ENCODE data around the gene DLG3. TPM values are rescaled to one million over a fixed set of nuclear protein-coding genes. Genes with fewer than 3 reads are reported as not detected.

DLG3 gene
- total and polyA plus RNA-seq, 10 of the 15 experiments (the other 5 are each of a cell fraction or from before 2014, with no cell fraction given): 1.3 to 32.2 (median 3.9) TPM

DNA sequence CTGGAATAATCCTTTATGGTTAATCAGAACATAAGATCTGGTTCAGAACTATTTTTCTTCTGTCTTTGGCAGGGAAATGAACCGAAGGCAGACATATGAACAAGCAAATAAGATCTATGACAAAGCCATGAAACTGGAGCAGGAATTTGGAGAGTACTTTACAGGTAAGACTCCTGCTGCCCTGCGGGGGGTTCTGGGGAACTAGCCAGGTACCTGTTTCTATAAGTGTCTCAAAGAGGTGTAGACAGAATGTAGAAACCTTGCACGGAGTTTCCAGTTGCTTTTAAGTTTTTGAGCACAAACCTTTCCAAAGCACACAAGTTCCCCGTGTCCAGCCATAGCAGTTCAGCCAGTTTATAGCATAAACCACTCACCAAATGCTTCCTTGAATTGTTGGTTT lies 56.2 kb downstream of the DLG3 start:
- POLR2A ChIA-PET: no interaction called here
- WGBS (ENCODE audit: insufficient coverage, insufficient replicate concordance, low lambda C conversion rate, missing lambda C conversion rate): 16% methylated on average over 4 of the region's 4 CpGs
- no TSS peak for BruUV-seq (replicated peaks)

More for the DNA sequence above, 56.2 kb downstream of the DLG3 start:
- DNase-seq (ENCODE audit: low read depth, low spot score) (no peak), FAIRE-seq (no peak), ATAC-seq (no peak)
- no peak for TF ChIP-seq KAT2A (conservative IDR thresholded peaks at IDR 0.05; ENCODE audit: control insufficient read depth, low read depth, low read length)
- no peak for TF ChIP-seq MEF2A (IDR thresholded peaks at IDR 0.05; ENCODE audit: insufficient read depth, low read depth, low read length)
- no peak for TF ChIP-seq YY1 (IDR thresholded peaks at IDR 0.05; ENCODE audit: low read depth, low read length)
- TF ChIP-seq, protein P1, sequence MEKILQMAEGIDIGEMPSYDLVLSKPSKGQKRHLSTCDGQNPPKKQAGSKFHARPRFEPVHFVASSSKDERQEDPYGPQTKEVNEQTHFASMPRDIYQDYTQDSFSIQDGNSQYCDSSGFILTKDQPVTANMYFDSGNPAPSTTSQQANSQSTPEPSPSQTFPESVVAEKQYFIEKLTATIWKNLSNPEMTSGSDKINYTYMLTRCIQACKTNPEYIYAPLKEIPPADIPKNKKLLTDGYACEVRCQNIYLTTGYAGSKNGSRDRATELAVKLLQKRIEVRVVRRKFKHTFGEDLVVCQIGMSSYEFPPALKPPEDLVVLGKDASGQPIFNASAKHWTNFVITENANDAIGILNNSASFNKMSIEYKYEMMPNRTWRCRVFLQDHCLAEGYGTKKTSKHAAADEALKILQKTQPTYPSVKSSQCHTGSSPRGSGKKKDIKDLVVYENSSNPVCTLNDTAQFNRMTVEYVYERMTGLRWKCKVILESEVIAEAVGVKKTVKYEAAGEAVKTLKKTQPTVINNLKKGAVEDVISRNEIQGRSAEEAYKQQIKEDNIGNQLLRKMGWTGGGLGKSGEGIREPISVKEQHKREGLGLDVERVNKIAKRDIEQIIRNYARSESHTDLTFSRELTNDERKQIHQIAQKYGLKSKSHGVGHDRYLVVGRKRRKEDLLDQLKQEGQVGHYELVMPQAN (conservative IDR thresholded peaks at IDR 0.05): no peak
- no peak for TF ChIP-seq NRF1 (conservative IDR thresholded peaks at IDR 0.05; ENCODE audit: low read depth, low read length)
- no peak for TF ChIP-seq DPF2 (IDR thresholded peaks at IDR 0.05)
- no peak for TF ChIP-seq JUND (IDR thresholded peaks at IDR 0.05; ENCODE audit: low read depth, low read length)
- no peak for TF ChIP-seq ESRRA (IDR thresholded peaks at IDR 0.05; ENCODE audit: low read length)
- TF ChIP-seq FOS (IDR thresholded peaks at IDR 0.05; ENCODE audit: borderline replicate concordance, extremely low read depth, insufficient read length): no peak
- no peak for TF ChIP-seq MYB (IDR thresholded peaks at IDR 0.05; ENCODE audit: borderline replicate concordance, low read depth, low read length)
- no peak overlapping the region for H3K4me2 ChIP-seq (ENCODE audit: control insufficient read depth, insufficient read depth)
- no peaks in the 10 kb centered on the region for H3K79me2 ChIP-seq (ENCODE audit: control insufficient read depth, insufficient read depth, low read length)
- no peak overlapping the region for H3K27ac ChIP-seq (ENCODE audit: control insufficient read depth, insufficient read depth)
- H3K9me3 ChIP-seq (replicated peaks; ENCODE audit: control insufficient read depth, insufficient read depth, low read length): no peaks in the 10 kb centered on the region
- H3K9ac ChIP-seq (ENCODE audit: control insufficient read depth, insufficient read depth, low read length): no peak overlapping the region
- H4K20me1 ChIP-seq (ENCODE audit: control insufficient read depth, insufficient read depth): no peaks in the 10 kb centered on the region
- H2AFZ ChIP-seq (ENCODE audit: control insufficient read depth, low read depth, low read length): no peak overlapping the region
- intact Hi-C loops (cut with micrococcal nuclease; ENCODE audit: unreplicated experiment) (loop anchor here (10.0 kb wide), 1 partner anchor 56 kb away; the partner anchor contains the start of gene DLG3), in situ Hi-C loops (cut with MboI) (no loop called here)
- H3K36me3 ChIP-seq (ENCODE audit: control insufficient read depth in 2 of 2, insufficient read depth in 2 of 2, low read length in 1 of 2): no peaks in the 10 kb centered on the region
- SMC1A ChIA-PET (ENCODE audit: uncharacterized antibody, unreplicated experiment): no interaction called here
- no peaks in the 10 kb centered on the region for H3K4me1 ChIP-seq (ENCODE audit: control insufficient read depth, insufficient read depth, low read length)
- RAD21 ChIA-PET (ENCODE audit: unreplicated experiment): no interaction called here
- CTCF ChIA-PET: no interaction called here
- H3K27me3 ChIP-seq (replicated peaks in 1 of 2; ENCODE audit: control insufficient read depth in 2 of 2, insufficient read depth in 2 of 2, low read length in 1 of 2): no peaks in the 10 kb centered on the region
- no peak overlapping the region for H3K4me3 ChIP-seq
